SKM-1 (cell line): ENCODE results near the gene CAMTA1.
"Not testable (repeated sequence)": the region's sequence is repeated elsewhere in the genome, so short reads cannot be mapped to it uniquely, and the experiment has no call there.

Experiments
- DNase-seq: peaks from one replicate; lab custom pipeline; 2025; ENCODE audit not compliant: unreplicated experiment; lab: John Stamatoyannopoulos, UW

CAMTA1 gene

DNA sequence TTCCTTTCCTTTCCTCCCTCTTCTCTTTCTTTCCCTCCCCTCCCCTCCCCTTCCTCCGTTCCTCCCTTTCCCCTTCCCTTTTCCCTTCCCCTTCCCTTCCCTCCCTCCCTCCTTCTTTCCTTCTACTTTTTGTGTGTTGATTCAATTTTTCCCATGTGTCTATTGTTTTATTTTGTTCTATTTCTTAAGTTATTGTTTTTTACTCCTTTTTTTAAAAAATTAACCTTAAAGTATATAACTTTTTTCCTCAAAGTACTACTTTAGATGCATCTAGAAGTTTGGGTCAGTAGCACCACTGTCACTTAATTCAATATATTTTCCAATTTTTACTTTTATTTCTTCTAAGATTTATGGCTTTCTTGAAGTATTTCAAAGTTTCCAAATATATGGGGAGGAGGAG, 537.7 kb downstream of the CAMTA1 start:
- DNase-seq: no peak

- DNase-seq: no peak
Observed at GRCh38 chr1:7325254-7325653, 540.0 kb downstream of the CAMTA1 start.

GRCh38 chr1:7326366-7326765, 541.1 kb downstream of the CAMTA1 start:
- DNase-seq: no peak

GRCh38 chr1:7327849-7328248, 542.6 kb downstream of the CAMTA1 start:
- DNase-seq: no peak

DNA sequence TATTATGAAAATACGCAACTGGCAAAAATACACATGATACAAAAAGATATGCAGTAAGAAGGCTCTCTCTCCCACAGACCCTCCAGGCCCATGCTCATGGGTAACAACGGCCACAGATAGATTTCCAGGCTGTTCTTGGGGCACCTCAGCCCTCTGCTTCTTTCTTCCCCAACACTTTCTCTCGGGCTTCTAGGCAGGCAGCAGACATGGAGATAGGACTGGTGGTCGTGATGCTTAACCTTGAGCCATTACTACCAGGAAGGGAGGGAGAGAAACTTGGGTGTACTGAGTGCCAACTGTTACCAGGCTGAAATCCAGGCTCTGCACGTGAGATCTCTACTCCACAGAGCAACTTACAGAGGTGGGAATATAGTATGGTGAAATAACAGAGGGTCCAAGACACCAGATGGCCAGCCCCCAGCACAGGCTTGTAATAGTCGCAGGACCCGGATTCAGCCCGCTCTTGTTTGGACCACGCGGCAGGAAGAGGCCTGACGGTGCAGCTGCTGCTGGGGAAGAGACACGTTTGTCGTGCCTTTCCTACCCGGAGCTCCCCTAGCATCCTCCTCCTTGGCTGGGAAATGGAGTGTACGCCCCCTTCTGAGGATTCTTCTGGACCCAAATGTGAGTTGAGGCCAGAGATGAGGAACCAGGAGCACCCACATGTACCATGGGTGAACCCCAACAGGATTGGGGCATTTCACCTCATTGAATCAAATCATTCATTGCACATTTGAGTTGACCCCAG, 544.8 kb downstream of the CAMTA1 start:
- no peak for DNase-seq

DNA sequence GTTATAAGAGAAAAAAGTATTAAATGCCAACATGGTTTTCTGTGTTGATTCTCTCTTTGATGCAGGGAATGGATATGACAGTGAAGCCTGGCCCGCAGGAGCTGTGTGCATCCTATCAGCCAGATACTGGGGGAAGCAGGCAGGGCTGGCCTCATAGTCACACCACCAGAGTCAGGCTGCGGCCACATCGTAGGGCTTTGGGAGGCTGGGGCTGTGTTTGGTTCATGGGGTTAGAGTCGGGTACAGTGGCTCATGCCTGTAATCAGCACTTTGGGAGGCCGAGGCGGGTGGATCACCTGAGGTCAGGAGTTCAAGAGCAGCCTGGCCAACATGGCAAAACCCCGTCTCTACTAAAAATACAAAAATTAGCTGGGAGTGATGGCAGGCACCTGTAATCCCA, 545.5 kb downstream of the CAMTA1 start:
- not testable (repeated sequence) for DNase-seq

- DNase-seq: no peak
Observed at GRCh38 chr1:7331926-7332535, 546.8 kb downstream of the CAMTA1 start.

DNA sequence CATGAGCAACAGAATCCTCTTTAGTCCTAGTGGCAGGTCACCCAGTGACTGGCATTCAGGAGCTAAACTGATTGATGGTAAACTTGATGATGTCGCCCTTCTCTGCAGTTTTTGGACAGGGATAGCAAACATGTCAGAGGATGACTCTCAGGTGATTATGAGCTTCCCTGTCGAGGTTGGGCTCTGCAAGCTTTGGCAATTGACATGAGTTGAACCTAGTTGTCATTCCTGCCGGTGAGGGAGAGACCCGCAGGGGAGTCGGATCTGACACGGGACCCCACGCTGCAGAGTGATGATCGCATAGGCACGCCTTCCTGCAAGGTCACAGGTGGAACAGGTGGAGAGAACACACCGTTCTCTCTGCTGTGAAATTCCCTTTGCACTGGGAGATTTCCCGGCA, 547.8 kb downstream of the CAMTA1 start:
- no peak for DNase-seq

GRCh38 chr1:7333620-7334019, 548.4 kb downstream of the CAMTA1 start:
- no peak for DNase-seq

DNA sequence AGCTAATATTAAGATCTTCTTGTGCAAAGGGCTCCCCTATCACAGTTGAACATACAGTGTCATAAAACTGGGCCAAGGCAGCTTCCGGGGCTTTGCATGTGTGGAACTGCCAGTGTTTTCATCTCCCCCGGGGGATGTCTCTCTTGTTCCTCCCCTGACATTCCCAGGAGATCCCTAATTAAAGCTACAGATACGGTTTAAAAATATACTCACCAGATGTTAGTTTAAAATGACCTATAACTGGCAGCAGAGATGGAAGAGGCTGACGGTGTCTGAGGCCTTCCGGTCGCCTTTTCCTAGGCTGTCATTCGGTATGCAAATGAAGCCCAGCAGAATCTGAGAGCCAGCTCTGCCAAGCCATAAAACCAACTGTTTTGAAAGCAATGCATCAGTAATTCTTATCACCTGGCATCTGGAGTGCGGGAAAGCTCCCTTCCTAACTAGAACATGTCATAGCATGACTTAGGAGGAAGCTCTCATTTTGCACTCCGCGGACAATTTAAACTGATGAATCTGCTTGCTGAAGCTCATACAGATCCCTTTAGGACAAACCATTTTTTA, 549.3 kb downstream of the CAMTA1 start:
- DNase-seq: no peak

- no peak for DNase-seq
Observed at GRCh38 chr1:7335224-7335879, 550.1 kb downstream of the CAMTA1 start.

GRCh38 chr1:7338439-7338838, 553.2 kb downstream of the CAMTA1 start:
- no peak for DNase-seq

- DNase-seq: no peak
Observed at GRCh38 chr1:7339014-7339413, 553.8 kb downstream of the CAMTA1 start.

DNA sequence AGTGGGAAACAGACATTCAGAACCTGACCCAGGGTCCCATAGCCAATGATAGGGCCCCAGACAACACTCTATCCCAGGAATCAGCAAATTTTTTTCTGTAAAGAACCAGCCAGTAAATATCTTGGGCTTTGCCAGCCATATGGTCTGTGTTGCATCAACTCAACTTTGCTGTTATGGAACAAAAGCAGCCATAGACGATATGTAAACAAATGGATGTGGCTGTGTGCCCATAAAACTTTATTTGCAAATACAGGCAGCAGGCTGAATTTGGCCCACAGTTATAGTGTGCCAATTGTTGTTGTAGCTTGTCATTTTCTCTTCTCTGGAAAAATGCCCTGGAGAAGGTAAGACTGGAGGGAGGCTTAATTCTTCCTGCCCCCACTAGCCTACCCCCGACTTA, 554.7 kb downstream of the CAMTA1 start:
- DNase-seq: no peak

- no peak for DNase-seq
Observed at GRCh38 chr1:7341145-7341905, 556.1 kb downstream of the CAMTA1 start.

DNA sequence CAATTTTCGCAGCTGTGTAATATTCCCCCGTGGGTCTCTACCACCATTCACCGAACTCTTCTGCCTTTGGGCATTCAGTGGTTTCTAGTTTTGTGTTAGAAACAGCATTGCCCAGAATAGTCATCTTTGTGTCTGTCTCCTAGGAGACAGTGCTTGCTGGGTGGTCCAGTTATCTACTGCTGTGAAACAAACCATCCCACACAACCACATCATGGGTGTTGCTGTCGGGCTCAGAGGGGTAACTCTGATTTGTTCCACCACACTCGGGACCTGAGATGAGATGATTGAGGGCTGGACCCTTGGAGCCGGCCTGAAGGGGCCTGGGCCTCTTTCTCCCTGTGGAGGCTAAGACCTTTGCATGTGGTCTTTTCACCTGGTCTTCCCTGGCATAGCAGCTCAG, 558.6 kb downstream of the CAMTA1 start:
- no peak for DNase-seq

GRCh38 chr1:7344299-7344698, 559.0 kb downstream of the CAMTA1 start:
- no peak for DNase-seq

DNA sequence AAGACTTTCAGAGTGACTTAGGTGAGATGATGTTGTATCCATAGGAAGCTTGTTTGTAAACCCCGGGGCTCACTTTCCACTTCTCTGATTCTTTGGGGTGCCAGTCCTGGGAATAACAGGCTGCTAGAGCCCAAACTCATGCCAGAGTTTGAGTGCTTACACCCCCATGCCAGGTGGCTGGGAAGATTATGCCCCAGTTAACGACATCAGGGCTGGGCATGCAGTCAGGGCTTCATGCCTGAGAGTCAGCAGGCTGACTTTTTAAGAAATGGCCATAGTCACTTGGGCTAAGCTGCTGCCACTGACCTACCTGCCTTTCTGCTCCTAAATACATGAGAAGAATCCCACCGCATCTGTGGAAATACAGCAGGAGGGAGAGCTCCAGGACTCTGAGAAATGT, 560.3 kb downstream of the CAMTA1 start:
- no peak for DNase-seq

DNA sequence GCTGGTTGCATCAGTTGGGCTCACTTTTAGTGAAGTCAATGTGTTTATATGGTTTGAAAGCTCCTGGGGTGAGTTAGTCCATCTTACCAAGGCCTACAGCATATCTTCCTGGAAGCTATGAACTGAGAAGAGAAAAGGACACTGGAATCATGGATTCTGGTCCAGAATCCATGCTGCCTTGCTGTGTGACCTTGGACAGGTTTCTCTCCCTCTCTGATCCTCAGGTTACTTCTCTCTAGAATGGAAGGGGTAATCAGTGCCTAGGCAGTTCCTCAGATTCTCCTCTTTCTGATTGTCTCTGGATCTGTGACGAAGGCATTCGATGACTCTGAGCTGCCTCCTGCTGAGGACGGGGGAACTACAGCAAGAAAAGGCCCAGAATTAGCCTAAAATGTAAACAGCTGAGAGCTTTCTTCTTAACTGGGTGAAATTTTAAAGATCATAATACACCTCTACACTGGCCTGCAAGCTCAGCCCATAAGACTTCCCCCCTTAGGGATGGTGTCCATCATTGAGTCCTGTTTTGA, 560.9 kb downstream of the CAMTA1 start:
- DNase-seq: no peak

GRCh38 chr1:7346600-7347570, 561.6 kb downstream of the CAMTA1 start:
- DNase-seq: no peak
